ENCODE results near the gene RYR3. TPM values are rescaled to one million over a fixed set of nuclear protein-coding genes. Genes with fewer than 3 reads are reported as not detected.

Gene RYR3
- total RNA-seq, 4 donors from 2014 or later: 0.18 to 3.3 (median 2.3) TPM

DNA sequence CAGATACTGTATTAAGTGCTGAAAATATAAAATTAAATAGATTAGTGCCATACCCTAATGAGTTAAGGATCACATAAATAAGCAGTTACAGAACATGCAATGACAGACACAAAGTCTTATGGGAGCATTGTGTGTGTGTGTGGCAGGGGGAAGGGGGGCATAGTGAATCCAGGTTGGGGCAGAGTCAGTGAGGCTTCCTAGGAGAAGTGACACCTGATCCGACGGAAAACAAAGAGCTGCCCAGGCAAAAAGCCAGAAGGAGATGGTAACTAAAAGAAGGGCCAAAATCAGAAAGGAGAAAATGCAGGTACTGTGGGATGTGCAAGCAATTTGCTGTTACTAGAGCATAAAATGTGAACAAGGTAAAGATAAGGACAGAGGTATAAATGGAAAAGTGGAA lies 577.4 kb downstream of the RYR3 start:
- no peaks in the 10 kb centered on the region for H3K36me3 ChIP-seq
- H3K9me3 ChIP-seq: no peaks in the 10 kb centered on the region
- no peaks in the 10 kb centered on the region for H3K27me3 ChIP-seq
- H3K27ac ChIP-seq: no peak overlapping the region
- no peak for TF ChIP-seq POLR2A (IDR thresholded peaks at IDR 0.05)
- TF ChIP-seq, protein P1, sequence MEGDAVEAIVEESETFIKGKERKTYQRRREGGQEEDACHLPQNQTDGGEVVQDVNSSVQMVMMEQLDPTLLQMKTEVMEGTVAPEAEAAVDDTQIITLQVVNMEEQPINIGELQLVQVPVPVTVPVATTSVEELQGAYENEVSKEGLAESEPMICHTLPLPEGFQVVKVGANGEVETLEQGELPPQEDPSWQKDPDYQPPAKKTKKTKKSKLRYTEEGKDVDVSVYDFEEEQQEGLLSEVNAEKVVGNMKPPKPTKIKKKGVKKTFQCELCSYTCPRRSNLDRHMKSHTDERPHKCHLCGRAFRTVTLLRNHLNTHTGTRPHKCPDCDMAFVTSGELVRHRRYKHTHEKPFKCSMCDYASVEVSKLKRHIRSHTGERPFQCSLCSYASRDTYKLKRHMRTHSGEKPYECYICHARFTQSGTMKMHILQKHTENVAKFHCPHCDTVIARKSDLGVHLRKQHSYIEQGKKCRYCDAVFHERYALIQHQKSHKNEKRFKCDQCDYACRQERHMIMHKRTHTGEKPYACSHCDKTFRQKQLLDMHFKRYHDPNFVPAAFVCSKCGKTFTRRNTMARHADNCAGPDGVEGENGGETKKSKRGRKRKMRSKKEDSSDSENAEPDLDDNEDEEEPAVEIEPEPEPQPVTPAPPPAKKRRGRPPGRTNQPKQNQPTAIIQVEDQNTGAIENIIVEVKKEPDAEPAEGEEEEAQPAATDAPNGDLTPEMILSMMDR (IDR thresholded peaks at IDR 0.05): no peak
- no peak overlapping the region for H3K4me3 ChIP-seq
- H3K4me1 ChIP-seq: no peaks in the 10 kb centered on the region
- no peak for DNase-seq

DNA sequence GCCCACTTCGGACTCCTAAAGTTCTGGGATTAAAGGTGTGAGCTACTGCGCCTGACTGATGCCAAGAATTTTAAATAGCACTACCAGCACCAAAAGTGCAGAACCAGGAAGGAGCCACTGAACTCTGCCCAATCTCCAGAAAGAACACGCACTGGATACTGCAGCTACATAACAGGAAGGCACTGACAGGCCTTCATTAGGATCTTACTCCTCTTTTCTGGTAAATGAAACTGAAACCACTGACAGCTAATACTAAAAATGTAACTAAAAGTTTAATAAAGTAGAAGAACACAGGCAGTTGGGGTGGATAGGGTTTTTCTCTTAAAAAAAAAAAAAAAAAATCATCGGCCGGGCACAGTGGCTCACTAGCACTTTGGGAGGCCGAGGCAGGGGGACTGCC lies 583.4 kb downstream of the RYR3 start:
- H3K4me3 ChIP-seq: no peak overlapping the region
- H3K27ac ChIP-seq: no peak overlapping the region
- no peaks in the 10 kb centered on the region for H3K9me3 ChIP-seq
- no peaks in the 10 kb centered on the region for H3K27me3 ChIP-seq
- DNase-seq: no peak
- TF ChIP-seq POLR2A (IDR thresholded peaks at IDR 0.05): no peak
- TF ChIP-seq, protein P1 (IDR thresholded peaks at IDR 0.05): no peak
- H3K4me1 ChIP-seq: no peaks in the 10 kb centered on the region
- H3K36me3 ChIP-seq: no peaks in the 10 kb centered on the region

DNA sequence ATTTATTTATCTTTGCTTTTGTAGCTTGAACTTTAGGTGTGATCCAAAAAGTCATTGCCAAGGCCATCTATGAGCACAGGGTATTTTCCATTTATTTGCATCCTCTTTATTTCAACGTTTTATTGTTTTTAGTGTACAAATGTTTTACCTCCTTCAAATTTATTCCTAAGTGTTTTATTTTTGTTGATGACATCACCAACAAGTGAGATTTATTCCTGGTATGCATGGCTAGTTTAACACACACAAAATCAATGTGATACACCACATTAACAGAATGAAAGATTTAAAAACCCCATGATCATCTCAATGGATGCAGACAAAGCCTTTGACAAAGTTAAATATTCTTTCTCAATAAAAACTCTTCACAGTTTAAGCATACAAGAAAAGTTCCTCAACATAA lies 591.3 kb downstream of the RYR3 start:
- Histone ChIP-seq H3K4me3 (no peak overlapping the region), H3K27me3 (no peaks in the 10 kb centered on the region), H3K36me3 (no peaks in the 10 kb centered on the region), H3K4me1 (no peaks in the 10 kb centered on the region), H3K27ac (no peak overlapping the region), H3K9me3 (no peaks in the 10 kb centered on the region)
- TF ChIP-seq POLR2A (IDR thresholded peaks at IDR 0.05): no peak
- TF ChIP-seq, protein P1 (IDR thresholded peaks at IDR 0.05): no peak
- no peak for DNase-seq

DNA sequence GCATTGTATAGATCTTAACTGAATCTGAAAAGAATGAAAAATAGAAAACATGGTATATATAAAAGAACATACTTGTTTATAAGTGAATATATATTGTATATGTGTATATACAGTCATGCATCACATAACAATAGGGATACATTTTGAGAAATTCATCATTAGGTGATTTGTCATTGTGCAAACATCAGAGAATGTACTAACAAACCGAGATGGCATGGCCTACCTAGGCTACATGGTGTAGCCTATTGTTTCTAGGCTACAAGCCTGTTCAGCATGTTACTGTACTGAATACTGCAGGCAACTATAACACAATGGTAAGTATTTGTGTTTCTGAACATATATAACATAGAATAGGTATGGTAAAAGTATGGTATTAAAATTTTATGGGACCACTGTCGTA lies 592.9 kb downstream of the RYR3 start:
- H3K4me1 ChIP-seq: no peaks in the 10 kb centered on the region
- H3K9me3 ChIP-seq: no peaks in the 10 kb centered on the region
- no peaks in the 10 kb centered on the region for H3K36me3 ChIP-seq
- H3K27me3 ChIP-seq: no peaks in the 10 kb centered on the region
- no peak for DNase-seq
- H3K4me3 ChIP-seq: no peak overlapping the region
- TF ChIP-seq, protein P1 (IDR thresholded peaks at IDR 0.05): no peak
- TF ChIP-seq POLR2A (IDR thresholded peaks at IDR 0.05): no peak
- H3K27ac ChIP-seq: no peak overlapping the region

DNA sequence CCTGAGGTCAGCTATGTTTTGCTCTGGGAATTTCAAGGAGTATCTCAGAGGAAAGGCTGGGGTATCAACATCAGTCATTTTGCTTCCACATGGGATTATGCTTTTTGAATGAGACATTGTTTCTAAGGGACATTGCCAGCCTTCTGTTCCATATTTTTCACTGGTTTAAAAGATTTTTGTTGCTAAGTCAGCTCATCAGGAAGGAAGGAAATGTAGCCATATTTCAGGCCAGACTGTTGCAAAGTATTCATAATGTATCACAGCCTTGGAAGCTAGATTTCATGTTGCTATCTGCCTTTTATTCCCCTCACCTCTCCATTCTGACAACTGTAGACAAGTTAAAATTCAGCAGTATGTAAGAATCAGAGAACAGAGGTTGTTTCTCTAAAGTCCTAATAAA lies 596.6 kb downstream of the RYR3 start:
- Histone ChIP-seq H3K27me3 (no peaks in the 10 kb centered on the region), H3K4me3 (no peak overlapping the region), H3K36me3 (no peaks in the 10 kb centered on the region), H3K4me1 (no peaks in the 10 kb centered on the region), H3K27ac (no peak overlapping the region), H3K9me3 (no peaks in the 10 kb centered on the region)
- TF ChIP-seq POLR2A (IDR thresholded peaks at IDR 0.05): no peak
- TF ChIP-seq, protein P1 (IDR thresholded peaks at IDR 0.05): no peak
- DNase-seq: no peak

DNA sequence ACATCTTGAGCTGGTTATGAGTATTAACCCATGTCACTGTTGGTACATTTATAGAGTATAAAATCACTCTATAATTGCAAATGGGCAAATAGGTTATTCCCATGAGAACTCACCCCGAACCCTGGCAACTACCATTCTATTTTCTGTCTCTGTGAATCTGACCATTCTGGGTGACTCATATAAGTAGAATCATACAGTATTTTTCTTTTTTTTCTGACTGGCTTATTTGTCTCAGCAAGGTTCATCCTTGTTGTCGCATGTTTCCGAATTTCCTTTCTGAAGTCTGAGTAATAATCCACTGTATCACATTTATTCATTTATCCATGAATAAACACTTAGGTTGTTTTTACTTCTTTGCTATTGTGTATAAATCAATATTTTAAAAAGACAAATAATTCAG lies 597.6 kb downstream of the RYR3 start:
- DNase-seq: no peak
- Histone ChIP-seq H3K4me3 (no peak overlapping the region), H3K27me3 (no peaks in the 10 kb centered on the region), H3K9me3 (no peaks in the 10 kb centered on the region), H3K4me1 (no peaks in the 10 kb centered on the region), H3K36me3 (no peaks in the 10 kb centered on the region), H3K27ac (no peak overlapping the region)
- no peak for TF ChIP-seq POLR2A (IDR thresholded peaks at IDR 0.05)
- TF ChIP-seq, protein P1 (IDR thresholded peaks at IDR 0.05): no peak
